HEK293 (cell line): ENCODE results near the gene ABCA7.
A peak's percentile ranks its signal among the peaks of the same experiment; 100 is the strongest.

Experiments used
- CTCF ChIA-PET: fragments of 350-600 bp; formaldehyde crosslinking; extraction: SDS; loops from one replicate; lab custom pipeline; 2021; ENCODE audit warnings: antibody characterized with exemption; lab: Yijun Ruan, JAX
- POLR2A ChIA-PET: fragments of 300-600 bp; formaldehyde crosslinking; extraction: SDS; loops from one replicate; lab custom pipeline; 2020; ENCODE audit warnings: antibody characterized with exemption, inconsistent platforms; lab: Yijun Ruan, JAX
- H3K27ac ChIP-seq: fragments of 200-500 bp; sonication (Bioruptor generic); 2 replicates; pipeline ENCODE4 v1.5.1; 2014; ENCODE audit warnings: low read depth, low read length, control low read depth, inconsistent platforms; ENCODE audit errors: extremely low read depth
- H3K36me3 ChIP-seq, 2 experiments: fragments of 200-500 bp in 1 of 2; sonication (Bioruptor generic) in 1 of 2; 1 replicate in 1 of 2; 2 replicates in 1 of 2; pipeline ENCODE4 v1.5.1; 2014 to 2017; ENCODE audit warnings: inconsistent platforms in 2 of 2, low read length in 2 of 2; ENCODE audit not compliant: control insufficient read depth in 2 of 2, insufficient read depth in 1 of 2
- H3K4me1 ChIP-seq: fragments of 200-500 bp; sonication (Bioruptor generic); 2 replicates; pipeline ENCODE4 v1.5.1; 2014; ENCODE audit warnings: mild to moderate bottlenecking, low read length, inconsistent platforms; ENCODE audit not compliant: control insufficient read depth, insufficient read depth
- H3K4me3 ChIP-seq: 2 replicates; pipeline ENCODE4 v1.5.1; 2011; ENCODE audit warnings: low read depth, mild to moderate bottlenecking, control low read depth, low read length, moderate library complexity
- H3K9me3 ChIP-seq: fragments of 200-500 bp; sonication (Bioruptor generic); 2 replicates; pipeline ENCODE4 v1.5.1; 2014; ENCODE audit warnings: low read depth, low read length, inconsistent platforms; ENCODE audit not compliant: control insufficient read depth, insufficient read depth
- GFI1B ChIP-seq: fragments of 450-650 bp; formaldehyde crosslinking; IDR thresholded peaks from 2 replicates; pipeline ENCODE4 v1.5.1; 2016; ENCODE audit warnings: missing biosample characterization, missing genetic modification characterization
- GLIS1 ChIP-seq: fragments of 450-650 bp; formaldehyde crosslinking; IDR thresholded peaks from 2 replicates; pipeline ENCODE4 v1.5.1; 2016; ENCODE audit warnings: missing biosample characterization, missing genetic modification characterization
- KLF7 ChIP-seq: fragments of 450-650 bp; formaldehyde crosslinking; IDR thresholded peaks from 2 replicates; pipeline ENCODE4 v1.5.1; 2016; ENCODE audit warnings: missing biosample characterization, missing genetic modification characterization, borderline replicate concordance
- KLF9 ChIP-seq: fragments of 450-650 bp; formaldehyde crosslinking; IDR thresholded peaks from 2 replicates; pipeline ENCODE4 v1.5.1; 2016; ENCODE audit warnings: missing biosample characterization, missing genetic modification characterization, low read depth
- MEIS1 ChIP-seq: sonication (generic); formaldehyde crosslinking; IDR thresholded peaks from 2 replicates; pipeline ENCODE4 v1.8.1; 2022; ENCODE audit warnings: missing genetic modification reagents, mild to moderate bottlenecking, borderline replicate concordance
- PRDM10 ChIP-seq: fragments of 450-650 bp; formaldehyde crosslinking; IDR thresholded peaks from 2 replicates; pipeline ENCODE4 v1.5.1; 2016; ENCODE audit warnings: missing biosample characterization, missing genetic modification characterization
- RBAK ChIP-seq: fragments of 450-650 bp; formaldehyde crosslinking; IDR thresholded peaks from 2 replicates; pipeline ENCODE4 v1.5.1; 2016; ENCODE audit warnings: missing biosample characterization, missing genetic modification characterization
- SALL2 ChIP-seq: fragments of 450-650 bp; formaldehyde crosslinking; IDR thresholded peaks from 2 replicates; pipeline ENCODE4 v1.5.0; 2017; ENCODE audit warnings: missing biosample characterization, mild to moderate bottlenecking, missing genetic modification characterization, borderline replicate concordance
- SCRT2 ChIP-seq: fragments of 450-650 bp; formaldehyde crosslinking; IDR thresholded peaks from 2 replicates; pipeline ENCODE4 v1.5.1; 2016; ENCODE audit warnings: missing biosample characterization, missing genetic modification characterization
- SETDB1 ChIP-seq: IDR thresholded peaks from one replicate; pipeline ENCODE4 v1.6.1; 2017; ENCODE audit warnings: mild to moderate bottlenecking, low read length, moderate library complexity, mixed read lengths; ENCODE audit not compliant: insufficient read length
- ZBTB1 ChIP-seq: fragments of 450-650 bp; formaldehyde crosslinking; IDR thresholded peaks from 2 replicates; pipeline ENCODE4 v1.5.1; 2016; ENCODE audit warnings: missing biosample characterization, missing genetic modification characterization
- ZFP3 ChIP-seq: fragments of 450-650 bp; formaldehyde crosslinking; IDR thresholded peaks from 2 replicates; pipeline ENCODE4 v1.5.1; 2016; ENCODE audit warnings: low read depth, missing biosample characterization, missing genetic modification characterization
- ZNF138 ChIP-seq: fragments of 450-650 bp; formaldehyde crosslinking; IDR thresholded peaks from 2 replicates; pipeline ENCODE4 v1.5.1; 2016; ENCODE audit warnings: missing biosample characterization, missing genetic modification characterization, borderline replicate concordance
- ZNF19 ChIP-seq: fragments of 450-650 bp; formaldehyde crosslinking; IDR thresholded peaks from 2 replicates; pipeline ENCODE4; 2016; ENCODE audit warnings: missing biosample characterization, missing genetic modification characterization, low read depth
- ZNF214 ChIP-seq: fragments of 450-650 bp; formaldehyde crosslinking; IDR thresholded peaks from 2 replicates; pipeline ENCODE4 v1.5.1; 2017; ENCODE audit warnings: missing biosample characterization, mild to moderate bottlenecking, missing genetic modification characterization, borderline replicate concordance
- ZNF221 ChIP-seq: fragments of 450-650 bp; formaldehyde crosslinking; IDR thresholded peaks from 2 replicates; pipeline ENCODE4 v1.5.1; 2017; ENCODE audit warnings: missing biosample characterization, missing genetic modification characterization, borderline replicate concordance
- ZNF248 ChIP-seq: fragments of 450-650 bp; formaldehyde crosslinking; IDR thresholded peaks from 2 replicates; pipeline ENCODE4 v1.5.1; 2017; ENCODE audit warnings: missing biosample characterization, missing genetic modification characterization
- ZNF335 ChIP-seq: fragments of 450-650 bp; formaldehyde crosslinking; conservative IDR thresholded peaks from 2 replicates; pipeline ENCODE4 v1.5.1; 2016; ENCODE audit warnings: missing biosample characterization, missing genetic modification characterization
- ZNF529 ChIP-seq: fragments of 450-650 bp; formaldehyde crosslinking; IDR thresholded peaks from 2 replicates; pipeline ENCODE4 v1.5.1; 2017; ENCODE audit warnings: missing genetic modification characterization, missing biosample characterization; ENCODE audit not compliant: insufficient replicate concordance
- ZNF544 ChIP-seq: fragments of 450-650 bp; formaldehyde crosslinking; IDR thresholded peaks from 2 replicates; pipeline ENCODE4 v1.5.0; 2017; ENCODE audit warnings: missing biosample characterization, missing genetic modification characterization
- ZNF560 ChIP-seq: fragments of 450-650 bp; formaldehyde crosslinking; IDR thresholded peaks from 2 replicates; pipeline ENCODE4 v1.5.1; 2017; ENCODE audit warnings: missing biosample characterization, missing genetic modification characterization, borderline replicate concordance
- ZNF600 ChIP-seq: fragments of 450-650 bp; formaldehyde crosslinking; IDR thresholded peaks from 2 replicates; pipeline ENCODE4 v1.5.1; 2016; ENCODE audit warnings: missing biosample characterization, missing genetic modification characterization
- ZNF664 ChIP-seq: fragments of 450-650 bp; formaldehyde crosslinking; IDR thresholded peaks from 2 replicates; pipeline ENCODE4 v1.5.1; 2016; ENCODE audit warnings: missing biosample characterization, missing genetic modification characterization
- ZNF677 ChIP-seq: fragments of 450-650 bp; IDR thresholded peaks from 2 replicates; pipeline ENCODE4 v1.5.0; 2018; ENCODE audit warnings: missing biosample characterization, mild to moderate bottlenecking, missing genetic modification characterization, moderate library complexity
- ZNF768 ChIP-seq: fragments of 450-650 bp; formaldehyde crosslinking; IDR thresholded peaks from 2 replicates; pipeline ENCODE4 v1.5.1; 2018; ENCODE audit warnings: missing biosample characterization, mild to moderate bottlenecking, missing genetic modification characterization
- ZNF792 ChIP-seq: fragments of 450-650 bp; formaldehyde crosslinking; IDR thresholded peaks from 2 replicates; pipeline ENCODE4 v1.5.1; 2016; ENCODE audit warnings: missing biosample characterization, missing genetic modification characterization

Gene ABCA7

GRCh38 chr19:1049106-1049505 is 9.2 kb downstream of the ABCA7 start (continued):
- TF ChIP-seq KLF9 (tag by site-specific recombination) (no peak), ZNF768 (tag by site-specific recombination) (no peak), ZNF529 (tag by site-specific recombination) (no peak), KLF7 (tag by site-specific recombination) (no peak), ZNF600 (no peak)

GRCh38 chr19:1049800-1050199 is 9.9 kb downstream of the ABCA7 start:
- no peaks in the 10 kb centered on the region for H3K9me3 ChIP-seq
- peak; percentile 35 for TF ChIP-seq GLIS1
- TF ChIP-seq PRDM10, result no peak
- no peak overlapping the region for H3K4me3 ChIP-seq
- ChIA-PET CTCF (interaction anchor here (0.6 kb wide), 1 partner anchor 193 kb away, joined by 3 read pairs; no protein-coding TSS in a partner anchor), POLR2A (interaction anchor here (0.6 kb wide), 1 partner anchor 19 kb away, joined by 5 read pairs; no protein-coding TSS in a partner anchor)
- H3K27ac ChIP-seq, result no peak overlapping the region
- peaks cover 0 to 19% of the 10 kb centered on the region in 2 experiments; a peak in 2 of 3 replicates for H3K36me3 ChIP-seq
- H3K4me1 ChIP-seq, result no peaks in the 10 kb centered on the region

- H3K27ac ChIP-seq, result no peak overlapping the region
- POLR2A ChIA-PET, result interaction anchor here (0.6 kb wide), 1 partner anchor 9 kb away, joined by 5 read pairs; no protein-coding TSS in a partner anchor
- peaks cover 0 to 22% of the 10 kb centered on the region in 2 experiments; a peak in 1 of 3 replicates for H3K36me3 ChIP-seq
- no peaks in the 10 kb centered on the region for H3K4me1 ChIP-seq
- H3K4me3 ChIP-seq, result no peak overlapping the region
- no peaks in the 10 kb centered on the region for H3K9me3 ChIP-seq
- TF ChIP-seq ZNF335, result no peak
- peak; percentile 68 for TF ChIP-seq SCRT2 (tag by site-specific recombination)
- no peak for TF ChIP-seq ZNF138 (tag by site-specific recombination)
- no peak for TF ChIP-seq SETDB1
- TF ChIP-seq ZFP3 (tag by site-specific recombination), result peak; percentile 99
- CTCF ChIA-PET, result no interaction called here
These were observed 11.3 kb downstream of the ABCA7 start for GRCh38 chr19:1050989-1051788.

- Histone ChIP-seq H3K9me3 (no peaks in the 10 kb centered on the region), H3K4me1 (no peaks in the 10 kb centered on the region), H3K27ac (no peak overlapping the region), H3K4me3 (no peak overlapping the region), H3K36me3 (peaks cover 0 to 27% of the 10 kb centered on the region in 2 experiments; a peak in 1 of 3 replicates)
- POLR2A ChIA-PET, result interaction anchor here (0.6 kb wide), 1 partner anchor 8 kb away, joined by 5 read pairs; no protein-coding TSS in a partner anchor
- CTCF ChIA-PET, result no interaction called here
- TF ChIP-seq ZNF221, result no peak
- no peak for TF ChIP-seq SALL2 (tag by site-specific recombination)
- TF ChIP-seq ZNF677 (tag by site-specific recombination), result no peak
- no peak for TF ChIP-seq RBAK
- no peak for TF ChIP-seq ZNF214 (tag by site-specific recombination)
- TF ChIP-seq ZNF792, result no peak
- no peak for TF ChIP-seq MEIS1 (CRISPR knock-in tag)
- no peak for TF ChIP-seq ZNF560 (tag by site-specific recombination)
- TF ChIP-seq ZBTB1 (tag by site-specific recombination), result no peak
- no peak for TF ChIP-seq ZNF248 (tag by site-specific recombination)
- TF ChIP-seq ZNF544 (tag by site-specific recombination), result no peak
- TF ChIP-seq ZNF19 (tag by site-specific recombination), result no peak
- no peak for TF ChIP-seq ZNF664
- no peak for TF ChIP-seq GFI1B
These were observed 11.9 kb downstream of the ABCA7 start for GRCh38 chr19:1051791-1052190.
